H1 (cell line): ENCODE data around the gene MRFAP1L1. TPM values are rescaled to one million over a fixed set of nuclear protein-coding genes. Genes with fewer than 3 reads are reported as not detected.

ENCODE experiments used
- KDM5A ChIP-seq: fragments of 200-600 bp; IDR thresholded peaks from 2 replicates; pipeline ENCODE4 v1.7.1; 2012; ENCODE audit warnings: mild to moderate bottlenecking, low read length, inconsistent platforms, mixed read lengths
- RAD21 ChIP-seq, 2 experiments: IDR thresholded peaks in 1 of 2; conservative IDR thresholded peaks in 1 of 2; 2 replicates each; pipeline ENCODE4 v1.6.1; 2011; ENCODE audit warnings: low read depth in 2 of 2, low read length in 2 of 2, improper control_type of control experiment in 1 of 2, inconsistent platforms in 1 of 2, mild to moderate bottlenecking in 1 of 2, moderate library complexity in 1 of 2
- RBBP5 ChIP-seq: IDR thresholded peaks from 2 replicates; pipeline ENCODE4 v1.7.1; 2012; ENCODE audit warnings: low read depth, mild to moderate bottlenecking, inconsistent platforms, low read length, moderate library complexity, borderline replicate concordance
- SAP30 ChIP-seq: fragments of 300-600 bp; sonication (generic); IDR thresholded peaks from 2 replicates; pipeline ENCODE4 v1.7.1; 2012; ENCODE audit warnings: low read length, moderate library complexity, mild to moderate bottlenecking, inconsistent platforms; ENCODE audit not compliant: insufficient read depth, insufficient replicate concordance
- polyA plus RNA-seq, 7 experiments: library from polyadenylated mRNA; depleted of rRNA in 3 of 7; stranded (reverse) in 5 of 7; unstranded in 2 of 7; fragments of >200 nt in 5 of 7; fragments of 200-250 nt in 2 of 7; gene quantifications; 1 replicate in 5 of 7; 2 replicates in 1 of 7; 4 replicates in 1 of 7; pipeline versions ENCODE4 v1.2.1 to v1.2.3, GENCODE V29; 2011 to 2013; ENCODE audit warnings: missing spikeins in 2 of 7, mixed read lengths in 2 of 7
- total RNA-seq: library from RNA; stranded (reverse); fragmentation: NEBNext Ultra II Directional; extraction: Animal tissue kit (Norgen Biotek cat#: 25700); gene quantifications from 2 replicates; pipeline ENCODE4 v1.2.1, GENCODE V29; 2021
- TF ChIP-seq, protein P1 (sequence below), 3 experiments: IDR thresholded peaks; 1 replicate in 2 of 3; 2 replicates in 1 of 3; pipeline versions ENCODE4 v1.5.1 to v1.6.1; 2011; ENCODE audit warnings: low read length in 3 of 3, mild to moderate bottlenecking in 3 of 3, inconsistent platforms in 2 of 3, low read depth in 1 of 3, moderate library complexity in 1 of 3; ENCODE audit not compliant: insufficient read depth in 1 of 3; ENCODE audit errors: control extremely low read depth in 1 of 3
- TF ChIP-seq, protein P2 (sequence below): IDR thresholded peaks from 2 replicates; pipeline ENCODE4 v1.6.1; 2012; ENCODE audit warnings: inconsistent platforms

Gene MRFAP1L1
- total and polyA plus RNA-seq, 2 of the 8 experiments (the other 6 are each of a cell fraction or from before 2014, with no cell fraction given), result 26.8 to 54.3 TPM

DNA sequence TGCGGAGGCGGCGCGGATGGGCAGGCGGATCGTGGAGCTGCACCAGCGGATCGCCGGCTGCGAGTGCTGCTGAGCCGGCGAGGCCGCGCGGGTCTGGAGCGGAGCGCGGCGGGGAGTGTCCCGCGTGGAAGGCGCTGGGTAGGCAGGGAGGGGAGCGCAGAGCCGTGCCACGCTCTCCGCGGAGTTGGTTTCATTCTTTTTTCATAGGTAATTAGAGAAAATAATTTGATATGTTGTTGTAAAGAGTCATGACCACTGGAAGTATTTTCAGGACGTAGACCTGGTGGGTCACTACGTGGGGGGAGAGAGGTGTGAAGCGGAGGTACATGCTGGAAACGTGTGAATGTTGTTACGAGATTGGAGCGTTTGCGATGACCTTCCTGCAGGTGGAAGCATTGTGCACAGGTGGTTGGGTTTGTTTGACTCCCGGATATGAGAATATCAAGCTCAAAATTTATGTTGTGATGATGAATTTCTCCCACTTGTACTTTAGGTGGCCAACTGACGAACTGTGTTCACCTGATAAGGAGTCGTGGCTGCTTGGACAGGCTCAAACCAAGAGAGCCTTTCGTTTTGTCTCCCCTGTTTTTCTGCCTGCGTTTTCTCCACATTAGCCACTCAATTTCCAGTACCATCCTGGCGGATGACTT is 35.0 kb downstream of the MRFAP1L1 start (continued):
- TF ChIP-seq, protein P1, sequence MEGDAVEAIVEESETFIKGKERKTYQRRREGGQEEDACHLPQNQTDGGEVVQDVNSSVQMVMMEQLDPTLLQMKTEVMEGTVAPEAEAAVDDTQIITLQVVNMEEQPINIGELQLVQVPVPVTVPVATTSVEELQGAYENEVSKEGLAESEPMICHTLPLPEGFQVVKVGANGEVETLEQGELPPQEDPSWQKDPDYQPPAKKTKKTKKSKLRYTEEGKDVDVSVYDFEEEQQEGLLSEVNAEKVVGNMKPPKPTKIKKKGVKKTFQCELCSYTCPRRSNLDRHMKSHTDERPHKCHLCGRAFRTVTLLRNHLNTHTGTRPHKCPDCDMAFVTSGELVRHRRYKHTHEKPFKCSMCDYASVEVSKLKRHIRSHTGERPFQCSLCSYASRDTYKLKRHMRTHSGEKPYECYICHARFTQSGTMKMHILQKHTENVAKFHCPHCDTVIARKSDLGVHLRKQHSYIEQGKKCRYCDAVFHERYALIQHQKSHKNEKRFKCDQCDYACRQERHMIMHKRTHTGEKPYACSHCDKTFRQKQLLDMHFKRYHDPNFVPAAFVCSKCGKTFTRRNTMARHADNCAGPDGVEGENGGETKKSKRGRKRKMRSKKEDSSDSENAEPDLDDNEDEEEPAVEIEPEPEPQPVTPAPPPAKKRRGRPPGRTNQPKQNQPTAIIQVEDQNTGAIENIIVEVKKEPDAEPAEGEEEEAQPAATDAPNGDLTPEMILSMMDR (IDR thresholded peaks at IDR 0.05; ENCODE audit: control extremely low read depth in 1 of 3, insufficient read depth in 1 of 3, low read depth in 1 of 3, low read length in 3 of 3), result peak in 2 of 3 experiments; percentile 55 to 63; a peak in 3 of 4 replicates
- TF ChIP-seq RAD21 (IDR thresholded peaks at IDR 0.05 in 1 of 2, conservative IDR thresholded peaks at IDR 0.05 in 1 of 2; ENCODE audit: low read depth in 2 of 2, low read length in 2 of 2), result peak; percentile 41 to 46; a peak in 3 of 4 replicates
- TF ChIP-seq, protein P2, sequence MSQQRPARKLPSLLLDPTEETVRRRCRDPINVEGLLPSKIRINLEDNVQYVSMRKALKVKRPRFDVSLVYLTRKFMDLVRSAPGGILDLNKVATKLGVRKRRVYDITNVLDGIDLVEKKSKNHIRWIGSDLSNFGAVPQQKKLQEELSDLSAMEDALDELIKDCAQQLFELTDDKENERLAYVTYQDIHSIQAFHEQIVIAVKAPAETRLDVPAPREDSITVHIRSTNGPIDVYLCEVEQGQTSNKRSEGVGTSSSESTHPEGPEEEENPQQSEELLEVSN, result peak; percentile 79
- no peak for TF ChIP-seq RBBP5
- no peak for TF ChIP-seq SAP30
- TF ChIP-seq KDM5A, result 0 out of 2 replicates have a peak, but pooled peaks have one; percentile 27
- TF ChIP-seq, all 59 proteins: peak for 7
